GM19193 (cell line): ENCODE results near the gene MSI2.

ENCODE experiments used
- POLR2A ChIP-seq: IDR thresholded peaks from 4 replicates; pipeline ENCODE4 v1.6.1; 2011; ENCODE audit not compliant: insufficient read depth, insufficient read length; ENCODE audit errors: extremely low read depth

Gene MSI2

DNA sequence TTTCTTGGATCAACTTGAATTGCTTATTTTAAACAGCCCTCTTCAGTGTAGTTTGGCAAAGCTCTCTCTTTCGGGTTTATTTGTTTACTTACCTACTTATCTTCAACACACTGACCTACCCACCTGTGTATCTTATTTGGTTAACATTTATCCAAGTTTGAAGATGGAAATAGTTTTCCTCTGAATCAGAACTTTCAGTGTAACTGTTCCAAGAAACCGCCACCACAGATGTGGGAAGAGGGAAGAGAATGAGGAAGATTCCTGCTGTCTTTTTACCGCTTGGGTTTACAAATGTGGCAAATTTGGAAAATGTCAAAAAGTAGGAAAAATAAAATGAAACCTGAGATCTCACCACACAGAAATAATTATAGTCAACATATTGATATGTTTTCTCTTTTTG, 115.8 kb downstream of the MSI2 start:
- no peak for TF ChIP-seq POLR2A

DNA sequence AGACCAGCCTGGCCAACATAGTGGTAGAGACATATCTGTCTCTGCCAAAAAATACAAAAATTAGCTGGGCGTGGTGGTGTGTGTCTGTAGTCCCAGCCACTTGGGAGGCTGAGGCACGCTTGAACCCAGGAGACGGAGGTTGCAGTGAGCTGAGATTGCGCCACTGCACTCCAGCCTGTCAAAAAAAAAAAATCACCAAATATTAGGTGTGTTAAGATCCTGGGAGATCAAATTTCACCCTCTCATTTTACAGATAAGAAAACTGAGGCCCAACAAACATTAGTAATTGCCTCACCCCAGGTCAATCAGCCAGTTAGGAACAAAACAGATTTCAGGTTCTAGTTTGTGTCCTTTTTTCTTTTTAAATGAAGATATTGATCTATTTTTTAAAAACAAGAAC, 116.7 kb downstream of the MSI2 start:
- TF ChIP-seq POLR2A, result no peak

DNA sequence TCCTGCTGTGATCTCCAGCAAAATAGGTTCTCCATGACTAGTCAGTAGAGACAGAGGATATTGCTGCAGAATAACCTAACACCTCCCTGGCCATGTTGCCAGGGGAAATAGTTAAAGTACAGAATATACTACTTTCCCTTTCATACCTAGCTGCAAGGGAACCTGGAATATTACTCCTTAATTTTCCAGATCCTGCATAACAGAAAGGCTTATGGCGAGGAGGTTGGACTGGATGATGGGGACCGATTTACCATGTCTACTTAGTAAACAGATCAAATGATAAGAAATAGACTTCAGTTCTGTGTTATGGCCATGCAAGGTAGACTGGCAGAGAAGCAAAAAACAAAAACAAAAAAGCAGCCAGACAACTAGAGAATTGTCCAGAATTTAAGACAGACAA, 117.4 kb downstream of the MSI2 start:
- TF ChIP-seq POLR2A, result no peak

DNA sequence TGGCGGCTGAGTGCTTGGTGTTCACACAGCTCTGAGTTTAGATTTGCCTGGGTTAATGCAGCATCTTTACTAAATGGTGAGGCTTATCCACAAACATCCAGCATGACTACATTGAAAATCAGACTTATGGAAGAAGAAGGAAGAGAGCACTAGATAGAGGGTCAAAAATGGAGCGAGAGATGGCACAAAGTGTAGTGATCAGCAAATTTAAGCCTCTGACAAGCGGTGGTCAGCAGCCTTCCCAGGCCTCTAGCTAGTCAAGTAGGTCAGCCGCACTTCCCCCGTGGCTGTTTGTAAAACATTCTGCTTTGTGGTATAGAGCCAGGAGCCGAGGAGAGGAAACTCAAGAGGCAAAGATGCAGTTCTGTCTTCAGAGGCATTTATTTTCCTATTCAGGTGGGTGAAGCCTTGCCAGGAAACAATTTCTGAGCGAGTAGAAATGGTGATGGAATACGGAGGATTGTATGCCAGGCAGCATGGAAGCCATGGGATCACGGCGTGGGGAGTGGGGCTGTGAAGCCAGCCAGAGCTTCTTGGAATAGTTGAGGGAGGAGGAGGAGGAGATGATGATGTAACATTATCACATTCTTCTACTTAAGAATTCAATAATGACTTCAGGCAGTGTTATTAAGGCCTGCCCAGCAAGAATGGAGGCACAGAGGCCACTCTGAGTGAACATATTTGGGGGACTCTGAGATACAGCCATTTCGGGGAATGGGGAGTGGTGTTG, 118.9 kb downstream of the MSI2 start:
- no peak for TF ChIP-seq POLR2A

DNA sequence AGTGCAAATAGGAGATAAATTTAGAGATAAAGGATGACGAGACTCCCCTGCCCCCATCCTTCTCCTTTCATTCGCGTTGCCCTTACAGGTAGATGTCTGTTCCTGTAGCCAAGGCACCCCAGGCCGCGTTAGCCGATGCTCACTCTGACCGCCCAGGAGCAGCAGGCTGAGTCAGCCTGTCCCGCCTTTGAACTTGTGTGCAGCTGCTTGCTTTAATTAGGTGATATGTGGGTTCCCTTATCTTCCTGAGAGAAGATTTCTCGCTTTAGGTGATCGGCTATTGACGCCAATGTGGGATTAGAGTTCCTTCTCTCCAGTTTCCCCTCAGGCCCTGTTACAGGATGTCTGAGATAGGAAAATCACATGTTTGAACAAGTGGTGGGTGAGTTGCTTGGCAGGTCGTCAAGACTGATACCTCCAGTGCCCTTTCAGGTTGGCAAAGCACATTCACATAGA, 119.5 kb downstream of the MSI2 start:
- no peak for TF ChIP-seq POLR2A

DNA sequence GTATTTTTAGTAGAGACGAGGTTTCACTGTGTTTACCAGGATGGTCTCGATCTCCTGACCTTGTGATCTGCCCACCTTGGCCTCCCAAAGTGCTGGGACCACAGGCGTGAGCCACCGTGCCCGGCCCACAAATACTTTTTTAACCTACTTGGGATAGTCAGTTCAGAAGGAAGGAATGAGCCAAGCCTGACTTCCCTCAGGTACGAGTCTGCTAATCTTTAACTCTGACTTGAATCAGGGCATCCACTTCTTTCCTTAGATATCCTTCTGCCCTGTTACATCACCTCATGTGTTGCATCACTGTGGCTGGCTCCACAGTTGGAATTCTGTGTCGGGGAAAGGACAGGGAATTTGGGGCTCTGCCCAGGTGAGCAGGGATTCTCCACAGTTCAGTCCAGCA, 120.8 kb downstream of the MSI2 start:
- no peak for TF ChIP-seq POLR2A

DNA sequence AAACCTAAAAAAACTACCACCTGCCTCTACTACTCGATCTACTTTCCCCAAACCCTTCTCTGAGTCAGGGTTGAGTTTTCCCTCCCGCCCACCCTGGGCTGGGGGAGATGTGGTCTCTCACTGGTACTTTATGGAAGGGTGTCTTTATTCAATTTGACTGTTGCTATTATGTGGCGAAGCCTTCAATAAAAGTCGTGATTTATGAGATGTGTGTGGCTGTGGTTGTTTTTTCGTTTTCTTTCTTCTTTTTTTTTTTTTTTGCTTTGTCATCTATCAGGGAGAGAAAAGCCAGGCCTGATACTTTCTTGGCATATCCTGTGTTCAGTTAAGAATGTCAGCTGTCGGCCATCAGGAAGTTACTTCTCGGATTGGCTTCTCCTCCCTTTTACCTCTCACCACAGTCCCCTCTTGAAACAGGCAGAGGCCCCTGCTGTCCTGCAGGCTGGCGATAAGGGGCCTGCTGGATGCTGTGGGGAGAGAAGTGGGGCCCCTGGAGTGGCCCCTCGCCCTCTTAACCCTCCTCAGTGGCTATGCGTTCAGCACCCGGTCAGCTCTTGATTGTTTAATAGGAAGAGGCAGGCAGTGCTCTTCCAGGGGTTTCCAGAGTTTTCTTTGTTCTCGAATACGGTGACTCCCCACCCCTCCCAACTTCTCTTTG, 123.0 kb downstream of the MSI2 start:
- TF ChIP-seq POLR2A, result no peak

DNA sequence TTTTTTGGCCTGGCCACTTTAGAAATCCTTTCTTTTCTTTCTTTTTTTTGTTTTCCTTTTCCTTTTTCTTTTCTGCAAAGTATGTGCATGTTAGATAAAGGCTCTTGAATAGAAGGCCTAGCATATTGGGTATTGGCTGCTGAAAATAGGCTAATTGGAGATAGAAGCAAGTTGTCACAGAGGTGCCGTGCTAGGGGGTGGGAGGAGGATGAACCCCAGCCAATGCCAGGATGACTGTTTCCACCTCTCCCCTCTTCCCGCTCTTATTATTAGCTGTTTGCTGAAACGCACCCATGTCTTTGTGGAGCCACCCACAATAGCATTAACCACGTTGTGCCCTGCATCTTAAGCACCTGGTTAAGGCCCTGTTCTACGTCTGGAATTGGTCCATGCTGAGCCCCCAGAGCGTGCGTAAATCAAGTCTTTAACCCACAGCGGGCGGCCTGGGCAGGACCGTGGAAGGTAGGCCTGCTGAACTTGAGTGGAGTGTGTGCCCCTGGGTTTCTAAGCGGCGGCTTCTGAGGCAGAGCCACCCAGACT, 123.6 kb downstream of the MSI2 start:
- no peak for TF ChIP-seq POLR2A

DNA sequence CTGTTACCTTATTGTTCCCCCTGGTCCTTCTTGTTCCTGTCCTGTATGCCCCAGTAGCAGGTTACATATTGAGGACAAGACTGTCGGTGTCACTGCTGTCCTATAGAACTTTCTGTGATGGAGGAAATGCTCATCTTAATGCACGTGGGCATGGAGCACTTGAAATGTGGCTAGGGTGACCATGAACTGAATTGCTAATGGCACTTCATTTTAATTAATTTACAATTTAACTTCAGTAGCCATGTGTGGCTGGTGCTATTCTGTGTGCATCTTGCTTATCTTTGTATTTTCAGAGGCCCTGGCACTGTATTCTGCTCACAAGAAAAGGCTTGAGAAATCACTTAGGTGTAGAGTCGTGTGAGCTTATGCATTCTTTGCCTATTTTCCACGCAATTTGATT, 125.2 kb downstream of the MSI2 start:
- no peak for TF ChIP-seq POLR2A

DNA sequence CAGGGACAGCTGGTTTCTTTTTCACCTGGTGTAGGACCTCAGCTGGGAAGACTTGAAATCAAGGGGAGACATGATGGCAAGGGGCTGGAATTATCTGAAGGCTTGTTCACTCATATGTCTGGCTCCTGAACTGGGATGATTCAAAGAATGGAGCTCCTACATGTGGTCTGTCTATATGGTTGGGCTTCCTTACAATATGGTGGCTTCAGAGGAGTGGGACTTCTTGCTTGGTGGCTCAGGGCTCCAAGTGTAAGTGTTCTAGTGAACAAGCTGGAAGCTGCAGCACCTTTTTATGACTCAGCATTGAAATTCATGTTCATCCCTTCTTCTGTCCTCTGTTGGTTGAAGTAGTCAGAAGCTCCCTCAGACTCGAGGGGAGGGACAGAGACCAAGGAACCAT, 127.9 kb downstream of the MSI2 start:
- no peak for TF ChIP-seq POLR2A

DNA sequence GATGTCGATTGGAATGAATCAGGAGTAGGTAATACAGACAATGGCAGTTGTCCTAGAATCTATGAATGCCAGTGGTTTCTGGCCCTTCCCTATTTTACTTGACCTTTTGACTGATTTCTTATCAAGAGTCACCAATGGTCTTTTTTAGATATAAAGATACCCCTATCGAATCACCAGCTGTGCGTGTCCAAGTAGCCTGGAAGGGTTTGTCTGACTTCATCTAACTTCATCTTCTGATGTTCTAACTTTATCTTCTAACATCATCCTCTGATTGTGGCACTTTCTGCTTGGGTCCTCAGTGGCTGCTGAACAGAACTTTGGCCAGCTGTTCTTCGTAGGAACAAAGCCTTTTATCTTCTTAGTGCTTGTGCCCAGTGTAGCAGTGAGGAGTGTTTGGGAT, 129.7 kb downstream of the MSI2 start:
- no peak for TF ChIP-seq POLR2A

DNA sequence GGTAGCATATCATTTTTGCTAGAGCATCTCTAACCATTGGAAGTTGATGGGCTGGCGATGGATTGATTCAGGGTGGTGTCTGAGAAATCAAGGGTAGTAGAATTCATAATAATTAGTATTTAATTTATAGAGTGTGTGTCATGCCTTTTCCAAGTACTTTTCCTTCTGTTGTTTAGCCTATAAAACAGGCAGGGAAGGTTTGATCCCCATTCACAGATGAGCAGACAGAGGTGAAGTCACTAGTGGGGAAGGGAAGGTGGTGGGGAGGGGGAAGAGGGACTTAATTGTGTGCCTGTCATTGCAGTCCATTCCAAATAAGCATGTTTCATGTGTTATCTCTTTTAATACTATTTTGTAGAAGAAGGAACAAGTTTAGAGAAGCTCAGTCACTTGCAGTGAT, 131.3 kb downstream of the MSI2 start:
- TF ChIP-seq POLR2A, result no peak

DNA sequence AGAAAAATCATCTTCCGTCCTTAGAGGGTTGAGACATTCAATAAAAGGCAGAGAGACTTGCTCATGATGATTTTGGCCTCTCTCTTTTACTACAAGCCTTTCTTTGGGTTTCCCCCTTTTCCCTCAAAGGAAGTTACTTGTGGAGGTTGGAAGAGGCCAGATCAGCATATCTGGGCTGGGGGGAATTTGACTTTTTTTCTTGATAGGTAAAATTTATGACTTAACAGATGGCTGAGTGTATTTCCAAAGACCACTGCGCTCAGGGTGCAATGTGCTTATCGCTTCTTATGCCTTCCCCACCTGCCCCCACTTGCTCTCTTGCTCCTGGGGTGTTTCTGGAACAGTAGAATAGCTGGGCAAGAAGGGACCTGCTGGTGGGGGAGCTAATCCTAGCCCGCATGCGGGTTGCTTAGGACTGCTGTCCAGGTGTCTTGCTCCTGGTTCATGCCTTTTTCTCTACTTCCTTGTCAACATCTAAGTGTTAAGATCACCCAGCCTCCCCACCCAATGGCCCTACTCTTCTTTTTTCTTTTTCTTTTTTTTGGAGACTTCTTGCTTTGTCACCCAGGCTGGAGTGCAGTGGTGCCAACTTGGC, 131.9 kb downstream of the MSI2 start:
- TF ChIP-seq POLR2A, result no peak

DNA sequence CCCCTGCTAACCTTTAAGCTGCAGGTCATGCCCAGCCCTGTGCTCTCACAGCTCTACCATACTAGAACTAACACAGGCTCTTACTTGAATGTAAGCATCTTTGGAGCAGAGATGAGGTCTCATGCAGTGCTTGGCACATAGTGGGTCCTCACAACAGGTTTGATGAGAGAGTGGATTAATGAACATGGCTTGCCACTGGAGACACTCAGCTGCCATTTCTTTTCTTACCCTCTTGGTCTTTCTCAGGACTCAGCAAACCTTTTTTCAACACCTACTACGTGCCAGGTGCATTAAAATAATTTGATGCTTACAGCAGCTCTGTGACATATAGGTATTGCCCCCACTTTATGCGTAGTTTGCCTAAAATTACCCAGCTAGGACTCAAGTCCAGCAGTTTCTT, 133.2 kb downstream of the MSI2 start:
- TF ChIP-seq POLR2A, result no peak

DNA sequence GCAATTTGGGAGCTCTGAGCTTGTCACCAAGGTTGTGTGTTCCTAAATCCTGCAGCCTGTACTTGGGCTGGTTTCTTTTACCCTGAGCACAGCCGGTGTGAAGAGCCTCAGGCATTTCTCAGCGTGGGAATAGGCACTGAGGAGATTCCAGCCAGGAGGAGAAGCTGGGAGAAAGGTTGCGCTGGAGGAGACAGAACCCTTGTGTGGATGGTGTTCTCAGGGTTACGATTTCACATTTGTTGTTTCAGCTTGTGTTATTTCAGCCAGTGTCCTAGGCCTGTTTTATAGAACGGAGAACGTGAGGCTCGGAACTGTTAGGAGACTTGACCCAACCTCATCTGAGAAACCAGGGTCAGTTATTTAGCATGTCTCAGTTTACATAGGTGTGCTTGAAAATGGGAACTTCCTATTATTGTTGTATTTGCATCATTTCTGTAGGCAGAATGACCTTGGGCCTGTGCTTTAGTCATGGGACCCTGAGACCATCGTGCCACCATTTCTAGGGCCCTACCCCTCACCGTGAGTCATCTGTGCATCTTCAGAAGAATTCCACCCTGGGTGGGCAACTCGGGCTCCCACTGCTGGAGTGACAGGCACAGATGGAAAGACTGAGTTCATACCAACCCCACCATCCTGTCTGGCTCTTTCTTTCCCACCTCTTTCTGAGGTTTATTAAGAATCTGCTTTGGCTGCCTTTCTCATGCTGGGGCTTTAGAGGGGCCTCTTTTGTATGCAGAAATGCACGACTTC, 134.9 kb downstream of the MSI2 start:
- no peak for TF ChIP-seq POLR2A
